ENCODE measurements around the gene COX7A2L.

COX7A2L gene

DNA sequence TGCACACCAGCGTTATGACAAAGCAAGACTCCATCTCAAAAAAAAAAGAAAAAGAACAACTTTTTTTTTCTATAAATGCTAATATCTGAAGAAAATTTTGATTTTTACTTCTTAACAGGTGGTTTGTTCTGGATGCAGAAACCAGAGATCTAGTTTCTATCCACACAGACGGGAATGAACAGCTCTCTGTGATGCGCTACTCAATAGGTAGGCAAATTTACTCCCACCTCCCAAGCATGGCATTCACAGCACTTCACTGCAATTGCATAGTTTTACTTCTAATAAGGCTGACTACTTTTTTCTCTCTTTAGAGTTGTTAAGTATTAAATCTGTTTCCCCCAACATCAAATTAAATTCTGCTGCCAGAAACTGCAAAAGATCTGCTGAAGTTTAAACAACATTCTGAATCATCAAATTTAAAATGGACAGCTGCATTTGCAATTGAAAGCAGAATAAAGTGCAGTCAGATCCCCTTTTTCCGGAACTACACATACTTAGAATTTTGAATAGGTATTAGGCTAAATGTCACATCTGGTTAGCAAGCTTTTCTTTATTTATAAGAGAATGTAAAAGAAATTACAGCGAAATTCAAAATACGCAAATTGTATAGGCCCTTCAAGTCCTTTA lies 45.1 kb downstream of the COX7A2L start:
- DNase-seq = no peak

DNA sequence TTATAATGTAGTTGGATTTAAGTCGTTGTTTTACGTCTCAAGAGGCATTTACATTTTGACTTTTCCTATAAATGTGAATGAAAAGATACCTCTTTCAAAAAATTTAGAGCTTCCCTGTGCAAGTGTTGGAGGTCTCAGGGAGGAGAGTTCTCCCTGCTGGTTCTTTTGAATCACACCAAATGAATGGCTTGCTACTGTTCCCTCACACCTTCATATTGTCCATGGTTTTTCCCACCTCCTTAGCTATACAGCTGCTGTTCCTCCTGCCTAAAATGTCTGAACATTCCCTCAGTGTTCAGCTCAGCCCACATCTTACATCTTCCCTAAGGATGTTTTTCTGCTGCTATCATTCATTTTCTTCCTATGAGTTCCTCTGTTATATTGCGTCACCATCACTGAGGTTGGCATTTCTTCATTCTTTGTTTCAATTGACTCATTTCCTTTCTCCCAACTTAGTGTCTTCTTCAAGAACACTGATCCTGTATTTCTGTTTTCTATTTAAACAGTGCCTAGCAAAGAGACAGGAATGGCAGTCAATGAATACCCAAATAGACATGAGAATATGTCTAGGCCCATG lies 46.0 kb downstream of the COX7A2L start:
- DNase-seq = no peak

DNA sequence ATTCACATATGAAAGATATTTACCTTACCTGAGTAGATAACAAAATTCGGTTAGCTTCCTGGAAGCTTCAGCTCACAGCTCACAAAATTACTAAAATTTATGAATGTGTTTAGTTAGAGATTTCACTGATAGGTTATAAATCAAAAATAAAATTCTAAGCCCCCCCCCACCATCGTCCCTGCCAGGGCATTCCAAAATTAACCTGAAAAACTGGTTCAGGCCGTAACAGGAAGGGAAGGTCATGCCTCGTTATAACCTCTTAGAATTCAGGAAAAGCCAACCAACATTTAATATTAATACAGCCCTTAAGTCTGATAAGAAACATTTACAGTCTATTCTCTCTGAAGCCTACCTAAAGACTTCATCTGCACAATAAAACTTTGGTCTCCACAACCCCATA lies 48.9 kb downstream of the COX7A2L start:
- DNase-seq = no peak

DNA sequence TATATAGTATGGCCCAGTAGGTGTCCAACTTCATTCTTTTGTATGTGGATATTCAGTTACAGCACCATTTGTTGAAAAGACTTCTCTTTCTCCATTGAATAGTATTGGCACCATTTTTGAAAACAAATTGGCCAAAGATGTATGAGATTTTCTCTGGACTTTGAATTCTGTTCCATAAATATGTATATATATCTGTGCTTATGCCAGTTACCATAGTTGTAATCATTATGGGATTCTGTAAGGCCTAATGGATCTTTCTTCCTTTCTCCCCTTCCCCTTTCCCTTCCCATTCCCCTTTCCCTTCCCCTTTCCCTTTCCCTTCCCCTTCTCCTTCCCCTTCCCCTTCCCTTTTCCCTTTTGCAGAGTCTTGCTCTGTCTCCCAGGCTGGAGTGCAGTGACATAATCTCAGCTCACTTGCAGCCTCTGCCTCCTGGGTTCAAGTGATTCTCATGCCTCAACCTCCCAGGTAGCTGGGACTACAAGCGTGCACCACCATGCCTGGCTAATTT lies 51.0 kb downstream of the COX7A2L start:
- no peak for DNase-seq

DNA sequence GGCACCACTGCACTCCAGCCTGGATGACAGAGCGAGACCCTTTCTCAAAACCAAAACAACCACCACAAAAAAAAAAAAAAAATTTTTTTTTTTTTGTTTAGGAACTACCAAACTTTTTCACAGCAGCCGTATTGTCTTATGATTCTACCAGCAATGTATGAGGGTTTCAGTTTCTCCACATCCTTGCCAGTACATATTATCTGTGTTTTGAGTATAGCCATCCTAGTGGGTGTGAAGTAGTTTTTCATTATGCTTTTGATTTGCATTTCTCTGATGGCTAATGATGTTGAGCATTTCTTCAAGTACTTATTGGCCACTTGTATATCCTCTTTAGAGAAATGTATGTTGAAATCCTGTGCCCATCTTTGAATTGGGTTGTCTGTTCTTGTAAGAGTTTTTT lies 51.7 kb downstream of the COX7A2L start:
- DNase-seq = no peak

DNA sequence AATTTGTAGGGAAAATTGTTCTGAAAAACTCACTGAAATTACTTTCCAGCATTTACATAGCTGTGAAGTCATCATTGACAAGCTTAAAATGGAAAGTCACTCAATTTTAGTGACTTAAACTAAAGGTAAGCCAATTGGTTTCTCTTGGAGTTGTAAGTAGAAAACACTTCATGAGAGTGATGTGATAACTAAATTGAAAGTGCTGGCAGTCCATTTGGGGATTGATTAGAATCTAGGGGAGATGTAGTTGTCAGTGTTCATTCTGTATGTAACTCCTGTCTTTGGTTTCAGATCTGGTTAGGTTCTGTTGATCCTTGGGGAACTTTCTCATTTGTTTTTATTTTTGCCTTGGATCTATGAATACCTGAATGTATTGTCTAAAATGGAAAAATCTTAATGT lies 53.8 kb downstream of the COX7A2L start:
- no peak for DNase-seq

DNA sequence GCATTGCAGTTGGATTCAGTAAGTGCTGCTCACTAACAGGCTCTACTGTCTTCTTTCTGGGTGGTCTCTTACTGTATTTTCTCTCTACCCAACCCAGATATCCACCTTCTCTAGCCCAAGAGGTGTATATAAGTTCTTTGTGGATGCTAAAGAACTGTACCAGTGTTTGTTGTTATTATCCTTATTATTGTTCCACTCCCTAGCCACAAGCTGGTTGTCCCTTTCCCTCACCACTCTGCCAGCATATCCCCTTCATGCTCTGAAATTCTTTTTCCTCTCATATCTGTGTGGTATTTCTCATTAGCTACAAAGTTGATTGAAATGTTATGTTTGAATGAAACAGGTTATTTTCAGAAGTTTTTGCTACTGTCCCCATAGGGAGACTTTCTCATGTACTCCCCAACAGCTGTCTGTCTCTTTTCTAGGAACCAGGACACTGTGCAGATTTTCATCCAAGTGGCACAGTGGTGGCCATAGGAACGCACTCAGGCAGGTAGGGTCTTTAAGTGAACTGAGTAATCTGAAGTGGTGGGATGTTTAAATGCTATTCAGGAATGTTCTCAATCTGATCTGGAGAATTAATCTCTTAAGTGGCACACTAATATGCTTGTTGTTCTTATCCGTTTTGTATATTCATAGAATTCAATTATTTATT lies 56.8 kb downstream of the COX7A2L start:
- no peak for DNase-seq

DNA sequence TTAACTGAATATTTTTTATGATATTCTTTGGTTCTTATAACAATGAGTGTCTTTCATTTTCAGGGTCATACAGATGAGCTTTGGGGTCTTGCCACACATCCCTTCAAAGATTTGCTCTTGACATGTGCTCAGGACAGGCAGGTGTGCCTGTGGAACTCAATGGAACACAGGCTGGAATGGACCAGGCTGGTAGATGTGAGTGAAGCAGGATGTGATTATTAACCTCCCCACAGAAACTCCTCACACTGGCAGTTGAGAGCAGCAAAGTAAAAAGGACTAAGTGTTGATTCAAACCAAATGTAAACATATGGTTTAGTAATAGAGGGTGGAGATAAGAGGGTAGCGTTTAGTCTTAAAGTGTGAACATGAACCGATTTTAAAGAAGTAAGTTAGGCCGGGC lies 57.8 kb downstream of the COX7A2L start:
- no peak for DNase-seq

DNA sequence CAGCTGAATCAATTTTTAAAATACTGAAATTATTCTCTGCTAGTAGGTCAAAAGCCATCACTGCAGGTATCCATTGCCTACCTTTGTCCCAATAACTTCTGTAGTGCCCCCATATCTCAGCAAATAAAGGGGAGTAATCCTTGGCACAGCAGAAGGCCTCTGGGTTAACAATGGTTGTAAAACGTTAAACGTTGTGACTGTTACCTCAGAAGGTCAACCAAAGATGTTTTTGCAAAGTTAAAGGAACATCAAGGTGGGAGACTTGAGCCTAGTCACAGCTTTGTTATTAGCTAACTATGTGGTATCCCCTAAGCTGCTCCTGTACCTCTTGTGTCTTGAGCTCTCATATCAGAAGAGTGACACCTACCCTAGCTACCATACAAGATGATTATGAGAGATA lies 60.5 kb downstream of the COX7A2L start:
- no peak for DNase-seq

Measured in activated CD4-positive, alpha-beta T cell treated with anti-CD3 and anti-CD28 coated beads for 1 hour (primary cell).